Stimulated activated CD4-positive, alpha-beta T cell treated with anti-CD3 and anti-CD28 coated beads, Interleukin-2, amount 100 ng/mL, for 24 hours (primary cell): ENCODE data around the gene CCDC89.

ENCODE experiments used
- DNase-seq, 2 donors: peaks; one replicate each; pipeline ENCODE4 v3.0.0-alpha.2; 2020

Gene CCDC89

GRCh38 chr11:85647604-85648299, 38.2 kb downstream of the CCDC89 start, which contains the start of gene TMEM126A:
TMEM126A (plus strand) TSS chr11:85647967; CDS start chr11:85650256, 2,289 bp downstream.
- DNase-seq = peak; percentile 94 to 95

- DNase-seq = no peak
Observed at GRCh38 chr11:85647078-85647477, 38.9 kb downstream of the CCDC89 start.

GRCh38 chr11:85643191-85643614, 42.8 kb downstream of the CCDC89 start:
- DNase-seq = no peak

- no peak for DNase-seq
Observed at GRCh38 chr11:85634747-85635146, 51.2 kb downstream of the CCDC89 start.
